GM23338 (cell line): ENCODE measurements around the gene CDH5. TPM values are rescaled to one million over a fixed set of nuclear protein-coding genes. Genes with fewer than 3 reads are reported as not detected.

Experiments
- ATAC-seq: fragments of 200-7000 bp; cut with Tn5 transposase; 3 replicates; pipeline ENCODE4 v1.9.1; 2020
- DNase-seq: peaks from one replicate; pipeline ENCODE4 v3.0.0-alpha.2; 2015; ENCODE audit warnings: low spot score
- H2AFZ ChIP-seq: fragments of 200-600 bp; sonication (generic); 2 replicates; pipeline ENCODE4 v1.8.0; 2016; ENCODE audit warnings: antibody characterized with exemption, mild to moderate bottlenecking, moderate library complexity
- H3F3A ChIP-seq: fragments of 200-600 bp; sonication (generic); replicated peaks from 2 replicates; pipeline ENCODE4 v1.8.0; 2017; ENCODE audit warnings: antibody characterized with exemption, mixed run types, low read depth
- H3K27ac ChIP-seq: fragments of 200-600 bp; sonication (generic); 2 replicates; pipeline ENCODE4 v1.6.1; 2016; ENCODE audit warnings: low read depth
- H3K27me3 ChIP-seq: fragments of 200-600 bp; sonication (generic); 2 replicates; pipeline ENCODE4 v1.8.0; 2016; ENCODE audit warnings: mild to moderate bottlenecking, mixed run types, moderate library complexity; ENCODE audit not compliant: insufficient read depth
- H3K36me3 ChIP-seq: fragments of 200-600 bp; sonication (generic); 2 replicates; pipeline ENCODE4 v1.8.0; 2016; ENCODE audit warnings: mild to moderate bottlenecking; ENCODE audit not compliant: insufficient read depth
- H3K4me1 ChIP-seq: fragments of 200-600 bp; sonication (generic); 2 replicates; pipeline ENCODE4 v1.8.0; 2016; ENCODE audit warnings: mild to moderate bottlenecking, moderate library complexity; ENCODE audit not compliant: insufficient read depth
- H3K4me2 ChIP-seq: fragments of 200-600 bp; sonication (generic); 2 replicates; pipeline ENCODE4 v1.7.1; 2017; ENCODE audit warnings: mixed run types
- H3K4me3 ChIP-seq: fragments of 200-600 bp; sonication (generic); 2 replicates; pipeline ENCODE4 v1.6.1; 2016; ENCODE audit warnings: mixed run types
- H3K79me2 ChIP-seq: fragments of 200-600 bp; sonication (generic); replicated peaks from 2 replicates; pipeline ENCODE4 v1.8.0; 2017; ENCODE audit warnings: mild to moderate bottlenecking; ENCODE audit not compliant: insufficient read depth
- H3K9me2 ChIP-seq: fragments of 200-600 bp; sonication (generic); 2 replicates; pipeline ENCODE4 v1.8.0; 2017; ENCODE audit not compliant: insufficient read depth
- H4K20me1 ChIP-seq: fragments of 200-600 bp; sonication (generic); replicated peaks from 2 replicates; pipeline ENCODE4 v1.8.0; 2017; ENCODE audit warnings: mild to moderate bottlenecking; ENCODE audit not compliant: insufficient read depth
- H3K27ac Mint-ChIP-seq: 2 replicates; pipeline ENCODE4 v1.8.0; 2020; ENCODE audit warnings: inconsistent platforms, mild to moderate bottlenecking, moderate library complexity, mixed read lengths
- H3K27me3 Mint-ChIP-seq: 3 replicates; pipeline ENCODE4 v1.8.0; 2022; ENCODE audit warnings: low read depth, mild to moderate bottlenecking, moderate library complexity, mixed read lengths, inconsistent platforms; ENCODE audit not compliant: insufficient read depth, poor library complexity
- H3K36me3 Mint-ChIP-seq: 3 replicates; pipeline ENCODE4 v1.8.0; 2021; ENCODE audit warnings: low read depth, mild to moderate bottlenecking, inconsistent platforms, moderate library complexity, mixed read lengths
- H3K4me1 Mint-ChIP-seq: 3 replicates; pipeline ENCODE4 v1.8.0; 2020; ENCODE audit warnings: mild to moderate bottlenecking, inconsistent platforms, mixed read lengths
- H3K4me3 Mint-ChIP-seq: 3 replicates; pipeline ENCODE4 v1.8.0; 2021; ENCODE audit warnings: moderate library complexity, mild to moderate bottlenecking, inconsistent platforms, mixed read lengths
- H3K9me3 Mint-ChIP-seq: 3 replicates; pipeline ENCODE4 v1.8.0; 2020; ENCODE audit warnings: moderate library complexity, mild to moderate bottlenecking, inconsistent platforms, mixed read lengths
- CREB1 ChIP-seq: fragments of 250-450 bp; sonication (Bioruptor Pico); IDR thresholded peaks from 2 replicates; pipeline ENCODE4 v1.5.0; 2020; ENCODE audit warnings: low read depth, mild to moderate bottlenecking, moderate library complexity
- EZH2 ChIP-seq: fragments of 200-600 bp; sonication (generic); IDR thresholded peaks from one replicate; pipeline ENCODE4 v1.8.0; 2017; ENCODE audit warnings: antibody characterized with exemption, mild to moderate bottlenecking, low read depth; ENCODE audit not compliant: unreplicated experiment
- EZH2phosphoT487 ChIP-seq: fragments of 200-600 bp; sonication (generic); IDR thresholded peaks from one replicate; pipeline ENCODE4 v1.8.1; 2018; ENCODE audit warnings: antibody characterized with exemption; ENCODE audit not compliant: unreplicated experiment
- NANOG ChIP-seq: IDR thresholded peaks from 2 replicates; pipeline ENCODE4 v1.6.1; 2016; ENCODE audit warnings: antibody characterized with exemption, borderline replicate concordance
- REST ChIP-seq: IDR thresholded peaks from one replicate; pipeline ENCODE4 v1.6.1; 2018; ENCODE audit warnings: antibody characterized with exemption; ENCODE audit not compliant: unreplicated experiment
- ZNF331 ChIP-seq: fragments of 250-450 bp; sonication (Bioruptor Pico); IDR thresholded peaks from 2 replicates; pipeline ENCODE4 v1.5.0; 2020; ENCODE audit warnings: low read depth, mild to moderate bottlenecking, moderate library complexity
- polyA plus RNA-seq: library from polyadenylated mRNA; unstranded; fragments of >200 nt; fragmentation: Nextera tagmentation; extraction: Ambion mirVana; gene quantifications from 2 replicates; pipeline ENCODE4 v1.2.1, GENCODE V29; 2016
- total RNA-seq: library from RNA; depleted of rRNA; stranded (reverse); fragments of >200 nt; shearing (Covaris generic); gene quantifications from 2 replicates; pipeline ENCODE4 v1.2.3, GENCODE V29; 2014
- TF ChIP-seq, protein P1 (sequence below), 2 experiments: fragments of 200-600 bp in 1 of 2; sonication (generic) in 1 of 2; conservative IDR thresholded peaks; 2 replicates each; pipeline versions ENCODE4 v1.5.1 to v1.6.1; 2016 to 2017; ENCODE audit warnings: antibody characterized with exemption in 2 of 2, low read depth in 2 of 2, mild to moderate bottlenecking in 2 of 2, moderate library complexity in 1 of 2

CDH5 gene
- total and polyA plus RNA-seq, 2 experiments from 2014 or later = 0.18 TPM; not detected in 1

DNA sequence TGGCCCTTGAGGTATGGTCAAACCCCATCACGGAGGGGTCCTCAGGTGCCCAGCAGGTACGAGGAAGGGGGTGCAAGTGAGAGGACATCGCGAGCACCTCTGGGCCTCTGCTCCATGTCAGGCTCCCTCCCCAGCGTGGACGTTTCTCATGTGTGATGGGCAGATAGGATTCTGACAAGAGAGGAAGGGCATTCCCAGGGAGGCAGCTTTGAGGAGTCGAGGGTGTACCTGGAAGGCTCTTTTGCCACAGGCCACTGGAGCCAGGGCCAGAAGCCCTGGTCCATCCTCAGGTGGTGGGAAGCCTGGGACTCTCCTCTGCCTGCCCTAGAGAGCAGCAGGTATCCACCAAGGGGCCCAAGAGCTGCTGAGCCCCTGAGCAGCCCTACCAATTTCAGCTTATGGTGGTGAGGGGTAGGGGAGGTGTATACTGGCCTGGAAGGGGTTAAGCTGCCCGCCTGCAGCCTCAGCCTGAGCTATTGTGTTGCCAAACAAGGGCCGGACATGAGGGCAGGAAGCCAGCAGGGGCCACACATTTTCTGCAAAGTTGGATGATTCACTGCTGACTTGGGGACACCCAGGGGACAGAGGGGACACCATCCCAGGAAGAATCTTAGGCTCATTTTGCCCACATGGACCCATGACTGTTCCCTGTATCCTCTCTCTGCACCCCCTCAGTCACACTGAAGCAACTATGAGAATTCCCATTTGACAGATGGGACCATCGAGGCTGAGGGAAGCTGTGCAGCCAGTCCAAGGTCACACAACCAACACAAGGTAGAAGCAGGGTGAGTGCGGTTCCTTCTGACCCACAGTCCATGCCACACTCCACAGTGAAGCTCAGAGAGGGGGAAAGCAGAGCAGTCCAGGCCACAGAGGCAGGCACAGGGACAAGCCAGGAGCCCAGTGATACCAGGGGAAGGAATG, 1.7 kb downstream of the CDH5 start:
- H3K27ac Mint-ChIP-seq = 0 out of 2 replicates have a peak overlapping the region, but pooled peaks have one; percentile 3
- DNase-seq = peak; percentile 39

DNA sequence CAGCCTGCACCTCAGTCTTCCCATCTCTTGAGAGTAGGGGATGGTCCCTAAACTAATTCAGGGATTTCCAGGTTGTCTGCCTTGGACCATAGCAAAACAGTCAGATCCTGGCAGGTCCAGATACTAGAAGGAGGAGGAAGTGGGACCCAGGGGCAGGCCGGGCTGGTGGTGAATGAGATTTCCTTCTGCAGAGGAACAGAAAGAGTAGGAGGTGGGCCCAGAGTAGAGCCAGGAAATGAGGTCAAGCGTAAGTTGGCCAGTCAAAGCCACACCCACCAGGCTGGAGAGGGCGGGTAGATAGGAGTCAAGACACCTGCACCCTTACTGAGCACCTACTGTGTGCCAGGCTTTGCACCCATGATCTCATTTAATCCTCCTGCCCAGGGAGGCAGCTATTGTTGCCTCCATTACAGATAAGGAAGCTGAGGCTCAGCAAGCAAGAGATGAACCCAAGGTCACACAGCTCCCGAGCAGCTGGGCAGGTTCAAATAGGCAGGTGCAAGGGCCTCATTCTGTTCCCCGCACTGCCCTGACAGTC, 2.6 kb downstream of the CDH5 start:
- Mint-ChIP-seq H3K36me3 (no peaks in the 10 kb centered on the region), H3K4me1 (peaks cover 34% of the 10 kb centered on the region), H3K27me3 (peaks cover 6% of the 10 kb centered on the region), H3K9me3 (no peaks in the 10 kb centered on the region), H3K27ac (no peak overlapping the region), H3K4me3 (no peak overlapping the region)
- H3K4me3 ChIP-seq = no peak overlapping the region
- no peak overlapping the region for H3K4me2 ChIP-seq
- H3K36me3 ChIP-seq = no peaks in the 10 kb centered on the region
- H3K27me3 ChIP-seq = no peaks in the 10 kb centered on the region
- TF ChIP-seq NANOG = no peak
- TF ChIP-seq EZH2 = no peak
- TF ChIP-seq CREB1 (CRISPR knock-in tag) = no peak
- TF ChIP-seq, protein P1, sequence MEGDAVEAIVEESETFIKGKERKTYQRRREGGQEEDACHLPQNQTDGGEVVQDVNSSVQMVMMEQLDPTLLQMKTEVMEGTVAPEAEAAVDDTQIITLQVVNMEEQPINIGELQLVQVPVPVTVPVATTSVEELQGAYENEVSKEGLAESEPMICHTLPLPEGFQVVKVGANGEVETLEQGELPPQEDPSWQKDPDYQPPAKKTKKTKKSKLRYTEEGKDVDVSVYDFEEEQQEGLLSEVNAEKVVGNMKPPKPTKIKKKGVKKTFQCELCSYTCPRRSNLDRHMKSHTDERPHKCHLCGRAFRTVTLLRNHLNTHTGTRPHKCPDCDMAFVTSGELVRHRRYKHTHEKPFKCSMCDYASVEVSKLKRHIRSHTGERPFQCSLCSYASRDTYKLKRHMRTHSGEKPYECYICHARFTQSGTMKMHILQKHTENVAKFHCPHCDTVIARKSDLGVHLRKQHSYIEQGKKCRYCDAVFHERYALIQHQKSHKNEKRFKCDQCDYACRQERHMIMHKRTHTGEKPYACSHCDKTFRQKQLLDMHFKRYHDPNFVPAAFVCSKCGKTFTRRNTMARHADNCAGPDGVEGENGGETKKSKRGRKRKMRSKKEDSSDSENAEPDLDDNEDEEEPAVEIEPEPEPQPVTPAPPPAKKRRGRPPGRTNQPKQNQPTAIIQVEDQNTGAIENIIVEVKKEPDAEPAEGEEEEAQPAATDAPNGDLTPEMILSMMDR (conservative IDR thresholded peaks at IDR 0.05; ENCODE audit: low read depth in 2 of 2) = no peak
- TF ChIP-seq REST = no peak
- no peak for TF ChIP-seq ZNF331
- H3K4me1 ChIP-seq = peaks cover 9% of the 10 kb centered on the region; the same call in 1 of the 2 replicates
- no peak for ATAC-seq
- DNase-seq = no peak
- H4K20me1 ChIP-seq = no peaks in the 10 kb centered on the region
- no peaks in the 10 kb centered on the region for H3F3A ChIP-seq
- no peak overlapping the region for H3K27ac ChIP-seq
- no peaks in the 10 kb centered on the region for H3K79me2 ChIP-seq
- H3K9me2 ChIP-seq = no peaks in the 10 kb centered on the region
- no peak overlapping the region for H2AFZ ChIP-seq

More for the DNA sequence above, 1.7 kb downstream of the CDH5 start:
- peak; percentile 68 for ATAC-seq
- peak overlapping the region; percentile 66; the same call in 1 of the 2 replicates for H2AFZ ChIP-seq
- H3F3A ChIP-seq = no peaks in the 10 kb centered on the region
- peaks cover 9% of the 10 kb centered on the region; the same call in 1 of the 2 replicates for H3K4me1 ChIP-seq
- no peak overlapping the region for H3K4me2 ChIP-seq
- no peaks in the 10 kb centered on the region for H3K27me3 ChIP-seq
- Mint-ChIP-seq H3K4me1 (peaks cover 39% of the 10 kb centered on the region), H3K36me3 (no peaks in the 10 kb centered on the region), H3K27me3 (peaks cover 7% of the 10 kb centered on the region), H3K4me3 (no peak overlapping the region), H3K9me3 (no peaks in the 10 kb centered on the region)
- no peak overlapping the region for H3K27ac ChIP-seq
- H3K36me3 ChIP-seq = no peaks in the 10 kb centered on the region
- H3K9me2 ChIP-seq = no peaks in the 10 kb centered on the region
- no peaks in the 10 kb centered on the region for H3K79me2 ChIP-seq
- no peak for TF ChIP-seq EZH2phosphoT487
- no peaks in the 10 kb centered on the region for H4K20me1 ChIP-seq
- H3K4me3 ChIP-seq = no peak overlapping the region
